H1 (cell line): ENCODE data around the gene PFKP. TPM values are rescaled to one million over a fixed set of nuclear protein-coding genes. Genes with fewer than 3 reads are reported as not detected.

Experiments used
- CTCF ChIA-PET: fragments of 300-600 bp; sonication (Branson Sonifier 250); formaldehyde crosslinking; loops from one replicate; lab custom pipeline; 2021; ENCODE audit not compliant: partially characterized antibody; lab: Charles Lee
- POLR2A ChIA-PET: fragments of 300-600 bp; sonication (Branson Sonifier 250); formaldehyde crosslinking; loops from one replicate; lab custom pipeline; 2021; ENCODE audit warnings: inconsistent platforms; ENCODE audit not compliant: partially characterized antibody; lab: Charles Lee
- DNase-seq, 2 experiments: peaks; one replicate each; pipeline versions ENCODE4 v3.0.0 to v3.0.0-alpha.2; 2010 to 2022; ENCODE audit warnings: low spot score in 2 of 2, low read depth in 1 of 2, mixed read lengths in 1 of 2
- FAIRE-seq: peaks from 2 replicates; lab custom pipeline; 2011; peaks lifted over from hg19 to GRCh38; lab: Jason Lieb, UNC
- H2AFZ ChIP-seq: 2 replicates; pipeline ENCODE4 v1.8.1; 2012; ENCODE audit warnings: low read length, inconsistent platforms
- H2AK5ac ChIP-seq: 2 replicates; pipeline ENCODE4 v1.6.1; 2013; ENCODE audit warnings: low read depth, low read length
- H2BK120ac ChIP-seq: replicated peaks from 2 replicates; pipeline ENCODE3; 2013; ENCODE audit warnings: low read depth, low read length, inconsistent platforms
- H2BK12ac ChIP-seq: 2 replicates; pipeline ENCODE4 v1.6.1; 2013; ENCODE audit warnings: low read depth, low read length
- H2BK15ac ChIP-seq: 2 replicates; pipeline ENCODE4 v1.6.1; 2013; ENCODE audit warnings: low read length
- H2BK20ac ChIP-seq: 2 replicates; pipeline ENCODE4 v1.6.1; 2013; ENCODE audit warnings: low read length
- H2BK5ac ChIP-seq: 2 replicates; pipeline ENCODE4 v1.6.1; 2013; ENCODE audit warnings: low read depth, low read length
- H3K14ac ChIP-seq: 2 replicates; pipeline ENCODE4 v1.6.1; 2013; ENCODE audit warnings: inconsistent platforms; ENCODE audit not compliant: insufficient read length
- H3K18ac ChIP-seq: 2 replicates; pipeline ENCODE4 v1.6.1; 2013; ENCODE audit warnings: low read length; ENCODE audit errors: extremely low read depth
- H3K23ac ChIP-seq: 2 replicates; pipeline ENCODE4 v1.6.1; 2013; ENCODE audit warnings: inconsistent platforms; ENCODE audit not compliant: insufficient read length
- H3K23me2 ChIP-seq: 2 replicates; pipeline ENCODE4 v1.6.1; 2013; ENCODE audit warnings: low read depth, low read length
- H3K27ac ChIP-seq: 2 replicates; pipeline ENCODE4 v1.6.1; 2011; ENCODE audit warnings: low read depth, low read length, inconsistent platforms
- H3K27me3 ChIP-seq, 4 experiments: replicated peaks in 1 of 4; 1 replicate in 1 of 4; 2 replicates in 3 of 4; pipeline versions ENCODE4 v1.6.1 to v1.8.1; 2011 to 2013; ENCODE audit warnings: low read length in 3 of 4, mild to moderate bottlenecking in 3 of 4, inconsistent platforms in 2 of 4, mixed read lengths in 2 of 4, moderate library complexity in 1 of 4; ENCODE audit not compliant: control insufficient read depth in 3 of 4, insufficient read depth in 3 of 4; ENCODE audit errors: extremely low read depth in 1 of 4
- H3K36me3 ChIP-seq, 4 experiments: 2 replicates each; pipeline versions ENCODE4 v1.6.1 to v1.8.1; 2011 to 2013; ENCODE audit warnings: mild to moderate bottlenecking in 4 of 4, low read length in 3 of 4, moderate library complexity in 2 of 4, control low read depth in 1 of 4, inconsistent platforms in 1 of 4; ENCODE audit not compliant: insufficient read depth in 4 of 4, control insufficient read depth in 2 of 4
- H3K4ac ChIP-seq: replicated peaks from 2 replicates; pipeline ENCODE3; 2013; ENCODE audit warnings: low read length, low read depth, mixed read lengths, inconsistent platforms; ENCODE audit not compliant: insufficient read length
- H3K4me1 ChIP-seq, 4 experiments: replicated peaks in 1 of 4; 1 replicate in 1 of 4; 2 replicates in 3 of 4; pipeline versions ENCODE4 v1.6.1 to v1.8.1; 2011 to 2013; ENCODE audit warnings: low read length in 3 of 4, inconsistent platforms in 2 of 4, mixed read lengths in 1 of 4; ENCODE audit not compliant: insufficient read depth in 4 of 4, control insufficient read depth in 3 of 4
- H3K4me2 ChIP-seq, 2 experiments: 2 replicates each; pipeline versions ENCODE4 v1.6.1 to v1.8.1; 2011 to 2013; ENCODE audit warnings: low read depth in 2 of 2, low read length in 2 of 2, control low read depth in 1 of 2, inconsistent platforms in 1 of 2, mild to moderate bottlenecking in 1 of 2; ENCODE audit not compliant: insufficient read depth in 1 of 2
- H3K4me3 ChIP-seq, 4 experiments: fragments of 200-600, 300-600 bp in 1 of 4; sonication (generic), shearing (Covaris generic), sonication (Bioruptor Twin) in 1 of 4; 2 replicates each; pipeline versions ENCODE4 v1.5.1 to v1.8.1; 2011 to 2016; ENCODE audit warnings: low read length in 4 of 4, low read depth in 3 of 4, control low read depth in 2 of 4, inconsistent platforms in 2 of 4, mild to moderate bottlenecking in 2 of 4, mixed read lengths in 1 of 4, moderate library complexity in 1 of 4; ENCODE audit not compliant: insufficient read depth in 2 of 4; ENCODE audit errors: extremely low read depth in 1 of 4
- H3K56ac ChIP-seq: replicated peaks from 2 replicates; pipeline ENCODE3; 2013; ENCODE audit warnings: low read depth, mild to moderate bottlenecking, mixed read lengths, low read length, inconsistent platforms; ENCODE audit not compliant: insufficient read length
- H3K79me1 ChIP-seq: 2 replicates; pipeline ENCODE4 v1.6.1; 2013; ENCODE audit warnings: low read depth, low read length, control low read depth
- H3K79me2 ChIP-seq, 2 experiments: 2 replicates each; pipeline versions ENCODE4 v1.6.1 to v1.8.1; 2012 to 2013; ENCODE audit warnings: low read length in 2 of 2, mild to moderate bottlenecking in 2 of 2, inconsistent platforms in 1 of 2; ENCODE audit not compliant: insufficient read depth in 2 of 2, control insufficient read depth in 1 of 2
- H3K9ac ChIP-seq, 4 experiments: replicated peaks in 1 of 4; 1 replicate in 1 of 4; 2 replicates in 3 of 4; pipeline versions ENCODE4 v1.6.1 to v1.8.1; 2011 to 2013; ENCODE audit warnings: low read depth in 3 of 4, low read length in 3 of 4, control low read depth in 2 of 4, mild to moderate bottlenecking in 2 of 4, moderate library complexity in 2 of 4, inconsistent platforms in 1 of 4; ENCODE audit errors: extremely low read depth in 1 of 4
- H3K9me3 ChIP-seq, 2 experiments: 2 replicates each; pipeline versions ENCODE4 v1.6.1 to v1.8.1; 2012 to 2013; ENCODE audit warnings: mild to moderate bottlenecking in 2 of 2, moderate library complexity in 2 of 2, control low read depth in 1 of 2, inconsistent platforms in 1 of 2, low read depth in 1 of 2, low read length in 1 of 2, mixed read lengths in 1 of 2; ENCODE audit not compliant: insufficient read depth in 2 of 2
- H4K20me1 ChIP-seq, 2 experiments: replicated peaks in 1 of 2; 2 replicates each; pipeline versions ENCODE3 to v1.8.1; 2011 to 2013; ENCODE audit warnings: inconsistent platforms in 2 of 2, low read length in 2 of 2, mild to moderate bottlenecking in 1 of 2; ENCODE audit not compliant: insufficient read depth in 2 of 2, control insufficient read depth in 1 of 2
- H4K5ac ChIP-seq: 2 replicates; pipeline ENCODE4 v1.6.1; 2013; ENCODE audit warnings: low read length, low read depth, mixed read lengths, inconsistent platforms; ENCODE audit not compliant: insufficient read length
- H4K8ac ChIP-seq: 2 replicates; pipeline ENCODE4 v1.8.0; 2013; ENCODE audit warnings: mild to moderate bottlenecking, moderate library complexity, low read length, inconsistent platforms; ENCODE audit not compliant: insufficient read depth; ENCODE audit errors: extremely low read depth
- H4K91ac ChIP-seq: replicated peaks from 2 replicates; pipeline ENCODE3; 2013; ENCODE audit warnings: low read length, mixed read lengths, inconsistent platforms; ENCODE audit not compliant: insufficient read length
- CREB1 ChIP-seq: IDR thresholded peaks from 2 replicates; pipeline ENCODE4 v1.6.1; 2012; ENCODE audit warnings: inconsistent platforms
- PHF8 ChIP-seq: fragments of 200-600 bp; sonication (generic); conservative IDR thresholded peaks from 2 replicates; pipeline ENCODE4 v1.7.1; 2012; ENCODE audit warnings: low read depth, mild to moderate bottlenecking, inconsistent platforms, low read length, moderate library complexity
- POLR2A ChIP-seq, 2 experiments: IDR thresholded peaks; 1 replicate in 1 of 2; 2 replicates in 1 of 2; pipeline ENCODE4 v1.6.1; 2011; ENCODE audit warnings: low read depth in 2 of 2, low read length in 2 of 2, mild to moderate bottlenecking in 2 of 2; ENCODE audit errors: control extremely low read depth in 1 of 2
- SIN3A ChIP-seq, 2 experiments: IDR thresholded peaks in 1 of 2; conservative IDR thresholded peaks in 1 of 2; 2 replicates each; pipeline ENCODE4 v1.6.1; 2011 to 2012; ENCODE audit warnings: low read length in 2 of 2, improper control_type of control experiment in 1 of 2, low read depth in 1 of 2, mild to moderate bottlenecking in 1 of 2
- SRF ChIP-seq: IDR thresholded peaks from 2 replicates; pipeline ENCODE4 v1.6.1; 2011; ENCODE audit warnings: mild to moderate bottlenecking, low read depth, low read length, moderate library complexity
- TEAD4 ChIP-seq: IDR thresholded peaks from 2 replicates; pipeline ENCODE4 v1.6.1; 2012; ENCODE audit warnings: low read depth, low read length, inconsistent platforms, mixed read lengths
- WGBS, 2 experiments: shearing (Covaris generic) in 1 of 2; methylation state at CpG; one replicate each; pipeline versions ENCODE4 v1.1.6 to v1.1.7; 2013 to 2015; ENCODE audit warnings: low lambda C conversion rate in 2 of 2, mixed read lengths in 2 of 2, inconsistent platforms in 1 of 2, low coverage in 1 of 2, missing lambda C conversion rate in 1 of 2; ENCODE audit not compliant: insufficient replicate concordance in 2 of 2, insufficient coverage in 1 of 2, insufficient read length in 1 of 2; ENCODE audit errors: extremely low coverage in 1 of 2, missing lambda C conversion rate in 1 of 2; 5-methylcytosine and 5-hydroxymethylcytosine counted together
- polyA plus RNA-seq, 7 experiments: library from polyadenylated mRNA; depleted of rRNA in 3 of 7; stranded (reverse) in 5 of 7; unstranded in 2 of 7; fragments of >200 nt in 5 of 7; fragments of 200-250 nt in 2 of 7; gene quantifications; 1 replicate in 5 of 7; 2 replicates in 1 of 7; 4 replicates in 1 of 7; pipeline versions ENCODE4 v1.2.1 to v1.2.3, GENCODE V29; 2011 to 2013; ENCODE audit warnings: missing spikeins in 2 of 7, mixed read lengths in 2 of 7
- total RNA-seq: library from RNA; stranded (reverse); fragmentation: NEBNext Ultra II Directional; extraction: Animal tissue kit (Norgen Biotek cat#: 25700); gene quantifications from 2 replicates; pipeline ENCODE4 v1.2.1, GENCODE V29; 2021

The PFKP gene
- total and polyA plus RNA-seq, 2 of the 8 experiments (the other 6 are each of a cell fraction or from before 2014, with no cell fraction given) = 51.2 to 128 TPM

GRCh38 chr10:3108033-3108432, 40.7 kb downstream of the PFKP start:
- peaks cover 24 to 81% (median 62%) of the 10 kb centered on the region in 4 experiments for H3K36me3 ChIP-seq
- CTCF ChIA-PET = interaction anchor here (1.0 to 2.3 kb wide), 2 partner anchors 13 to 54 kb away, joined by 3 to 11 read pairs; no protein-coding TSS in a partner anchor

More at GRCh38 chr10:3108033-3108432, 40.7 kb downstream of the PFKP start:
- H3K23me2 ChIP-seq = no peaks in the 10 kb centered on the region; the same call in 1 of the 2 replicates
- H2BK20ac ChIP-seq = no peak overlapping the region
- H2AFZ ChIP-seq = no peak overlapping the region
- no peaks in the 10 kb centered on the region for H3K4me1 ChIP-seq
- no peak for FAIRE-seq
- no peak overlapping the region for H4K5ac ChIP-seq
- H3K14ac ChIP-seq = no peak overlapping the region
- H3K27ac ChIP-seq = no peak overlapping the region
- H2BK15ac ChIP-seq = no peak overlapping the region
- H3K9me3 ChIP-seq = no peaks in the 10 kb centered on the region
- H3K4me2 ChIP-seq = no peak overlapping the region
- H3K79me1 ChIP-seq = peaks cover 6% of the 10 kb centered on the region
- no peak overlapping the region for H4K8ac ChIP-seq
- H3K27me3 ChIP-seq = no peaks in the 10 kb centered on the region
- H4K20me1 ChIP-seq = peaks cover 4 to 14% of the 10 kb centered on the region in 2 experiments
- no peak overlapping the region for H3K4ac ChIP-seq
- no peak overlapping the region for H2AK5ac ChIP-seq
- H2BK5ac ChIP-seq = no peak overlapping the region
- H3K23ac ChIP-seq = no peak overlapping the region
- DNase-seq = no peak
- H2BK12ac ChIP-seq = no peak overlapping the region
- 89% methylated on average over 8 of the region's 8 CpGs; no CpG with 5 or more reads in 1 of the 2 experiments for WGBS, 2 experiments
- no peak overlapping the region for H2BK120ac ChIP-seq
- POLR2A ChIA-PET = no interaction called here
- no peak overlapping the region for H3K9ac ChIP-seq
- no peak overlapping the region for H3K18ac ChIP-seq
- H3K4me3 ChIP-seq = no peak overlapping the region
- no peak overlapping the region for H3K56ac ChIP-seq
- no peak overlapping the region for H4K91ac ChIP-seq
- H3K79me2 ChIP-seq = 0 out of 4 replicates have a peak, but pooled peaks cover 3 to 4% of the 10 kb centered on the region in 2 experiments
- no peak for TF ChIP-seq PHF8
- no peak for TF ChIP-seq POLR2A (IDR thresholded peaks at IDR 0.05; ENCODE audit: control extremely low read depth in 1 of 2, low read depth in 2 of 2, low read length in 2 of 2)
- no peak for TF ChIP-seq SRF
- TF ChIP-seq CREB1 = no peak
- no peak for TF ChIP-seq TEAD4
- TF ChIP-seq SIN3A (conservative IDR thresholded peaks at IDR 0.05 in 1 of 2, IDR thresholded peaks at IDR 0.05 in 1 of 2; ENCODE audit: low read depth in 1 of 2, low read length in 2 of 2) = no peak
